ENCODE measurements around the gene ZNF532. TPM values are rescaled to one million over a fixed set of nuclear protein-coding genes. Genes with fewer than 3 reads are reported as not detected.

ZNF532 gene
- total RNA-seq, 1 donor = 42.6 TPM

- no peak overlapping the region for H3K4me3 ChIP-seq (ENCODE audit: low read depth, low read length)
- TF ChIP-seq CTCF (IDR thresholded peaks at IDR 0.05; ENCODE audit: insufficient read depth, low read length) = no peak
- peak; percentile 94 for DNase-seq (ENCODE audit: low read depth)
Measured at GRCh38 chr18:58993260-58993659, 128.6 kb downstream of the ZNF532 start.

- DNase-seq (ENCODE audit: low read depth) = no peak
- no peak for TF ChIP-seq CTCF (IDR thresholded peaks at IDR 0.05; ENCODE audit: insufficient read depth, low read length)
- H3K4me3 ChIP-seq (ENCODE audit: low read depth, low read length) = no peak overlapping the region
Measured at GRCh38 chr18:58995663-58996062, 131.0 kb downstream of the ZNF532 start.

GRCh38 chr18:58996131-58996641 is 131.5 kb downstream of the ZNF532 start:
- peak; percentile 92 for DNase-seq (ENCODE audit: low read depth)
- H3K4me3 ChIP-seq (ENCODE audit: low read depth, low read length) = no peak overlapping the region
- no peak for TF ChIP-seq CTCF (IDR thresholded peaks at IDR 0.05; ENCODE audit: insufficient read depth, low read length)

GRCh38 chr18:58996696-58997095 is 132.0 kb downstream of the ZNF532 start:
- no peak overlapping the region for H3K4me3 ChIP-seq (ENCODE audit: low read depth, low read length)
- TF ChIP-seq CTCF (IDR thresholded peaks at IDR 0.05; ENCODE audit: insufficient read depth, low read length) = no peak
- no peak for DNase-seq (ENCODE audit: low read depth)

GRCh38 chr18:58997811-58998337 is 133.2 kb downstream of the ZNF532 start:
- no peak overlapping the region for H3K4me3 ChIP-seq (ENCODE audit: low read depth, low read length)
- DNase-seq (ENCODE audit: low read depth) = peak; percentile 93
- TF ChIP-seq CTCF (IDR thresholded peaks at IDR 0.05; ENCODE audit: insufficient read depth, low read length) = no peak

GRCh38 chr18:58998401-58999203 is 133.9 kb downstream of the ZNF532 start:
- no peak for TF ChIP-seq CTCF (IDR thresholded peaks at IDR 0.05; ENCODE audit: insufficient read depth, low read length)
- no peak overlapping the region for H3K4me3 ChIP-seq (ENCODE audit: low read depth, low read length)
- peak; percentile 52 for DNase-seq (ENCODE audit: low read depth)
